ENCODE measurements around the gene SUMO3.

The SUMO3 gene

DNA sequence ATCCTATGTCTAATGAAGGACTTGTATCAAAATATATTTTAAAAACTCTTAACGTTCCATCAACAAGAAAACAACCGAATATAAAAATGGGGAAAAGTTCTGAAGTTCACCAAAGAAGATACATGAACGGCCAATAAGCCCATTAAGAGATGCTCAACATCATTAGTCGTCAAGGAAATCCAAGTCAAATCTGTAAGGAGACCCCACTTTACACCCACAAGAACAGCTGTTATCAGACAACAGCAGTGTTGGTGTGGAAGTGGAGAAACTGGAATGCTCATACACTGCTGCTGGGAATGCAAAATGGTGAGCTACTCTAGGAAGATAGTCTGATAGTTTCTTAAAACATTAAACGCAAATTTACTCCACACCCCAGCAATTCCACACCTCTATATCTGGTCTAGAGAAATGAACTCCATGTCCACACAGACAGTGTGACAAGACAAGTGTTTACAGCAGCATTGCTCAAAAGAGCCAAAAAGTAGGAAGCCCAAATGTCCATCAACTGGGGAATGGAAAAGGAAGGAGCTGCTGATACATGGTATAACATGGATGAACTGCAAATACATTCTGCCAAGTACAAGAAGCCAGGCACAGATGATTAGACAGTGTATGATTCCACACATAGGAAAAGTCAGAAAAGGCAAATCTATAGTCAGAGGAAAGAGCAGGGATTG is 34.7 kb downstream of the SUMO3 start:
- in situ Hi-C loops (cut with MboI; ENCODE audit: low sequenced_read_pairs) = loop anchor here (25.0 kb wide), 1 partner anchor 271 kb away; no protein-coding TSS in a partner anchor

DNA sequence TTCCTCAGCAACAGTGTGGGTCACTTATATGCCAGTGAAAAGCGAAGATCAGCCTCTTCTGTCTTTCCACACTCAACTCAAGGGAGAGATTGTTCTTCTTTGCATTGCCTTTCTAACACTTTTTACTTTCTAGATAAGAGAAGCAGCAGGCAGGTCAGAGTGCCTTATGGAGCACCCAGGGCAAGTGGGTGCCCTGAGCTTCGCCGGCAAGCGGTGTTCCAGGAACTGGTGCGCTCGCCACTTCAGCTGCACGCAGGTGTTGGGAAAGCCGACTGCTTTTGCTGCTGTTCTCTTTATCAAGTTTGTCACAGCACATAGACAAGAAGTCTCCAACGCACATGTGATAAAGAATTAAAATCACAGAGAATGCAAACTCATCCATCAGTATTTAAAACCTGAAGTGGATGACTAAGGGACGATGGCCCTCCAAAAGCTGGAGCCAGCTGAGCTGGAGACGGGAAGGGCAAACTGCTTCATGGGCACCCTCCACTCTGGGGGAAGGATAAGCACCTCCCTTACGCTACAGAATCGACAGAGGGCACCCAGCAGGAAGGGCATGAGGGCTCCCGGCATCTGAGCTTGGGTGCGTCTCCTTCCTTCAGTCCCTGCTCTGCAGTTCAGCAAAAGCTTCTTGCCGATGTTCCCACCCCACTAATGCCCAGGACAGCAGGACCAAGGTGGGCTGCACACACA is 36.9 kb downstream of the SUMO3 start:
- in situ Hi-C loops (cut with MboI; ENCODE audit: low sequenced_read_pairs) = loop anchor here (25.0 kb wide), 1 partner anchor 269 kb away; no protein-coding TSS in a partner anchor

DNA sequence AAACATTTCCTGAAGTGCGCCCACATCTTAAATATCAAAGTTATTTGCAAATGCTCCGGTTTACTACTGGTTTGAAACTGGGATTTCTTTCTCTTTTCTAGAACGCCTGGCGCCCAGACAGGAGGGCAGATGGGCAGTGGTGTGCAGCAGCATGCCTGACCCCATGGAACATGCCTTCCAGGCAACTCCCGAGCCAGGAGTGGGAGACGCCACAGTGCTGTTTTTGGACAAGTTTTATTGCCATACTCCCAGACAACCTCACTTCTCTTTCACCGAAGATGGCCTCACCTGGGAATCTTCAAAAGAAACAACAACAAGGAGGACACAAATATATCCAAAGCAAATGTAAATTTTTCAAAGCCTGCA is 37.7 kb downstream of the SUMO3 start:
- in situ Hi-C loops (cut with MboI; ENCODE audit: low sequenced_read_pairs) = loop anchor here (25.0 kb wide), 1 partner anchor 268 kb away; no protein-coding TSS in a partner anchor

DNA sequence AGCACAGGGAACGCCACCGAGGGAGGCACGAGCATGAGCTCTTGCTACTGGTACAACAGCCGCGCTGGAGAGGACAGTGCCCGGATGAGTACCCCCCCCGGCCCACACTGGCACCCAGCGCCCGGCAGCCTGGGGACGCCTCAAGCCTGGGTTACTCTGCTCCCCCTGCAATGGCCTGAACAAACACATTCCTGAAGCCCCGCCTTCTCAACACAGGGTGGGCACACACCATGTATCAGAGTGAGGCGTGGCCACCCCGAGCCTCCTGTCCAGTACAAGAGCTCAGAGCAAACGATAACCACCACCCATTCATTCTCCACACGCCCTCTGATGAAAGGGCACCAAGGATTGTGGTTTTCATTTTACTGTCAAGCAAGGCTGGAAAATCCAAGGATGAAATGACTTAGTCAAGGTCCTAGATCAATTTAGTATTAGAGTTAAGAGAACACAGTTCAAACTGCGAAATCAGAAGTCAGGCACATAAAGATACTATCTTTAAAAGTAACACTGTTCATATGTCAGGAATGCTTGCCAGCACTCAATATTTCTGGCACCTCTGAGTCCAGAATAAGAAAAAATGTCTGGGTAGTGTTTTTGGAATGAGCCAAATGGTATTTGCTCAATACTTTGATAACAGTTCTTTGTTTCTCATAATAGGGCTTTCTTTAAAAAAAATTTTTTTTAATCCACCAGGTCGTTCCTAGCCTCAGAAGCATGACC is 38.3 kb downstream of the SUMO3 start:
- in situ Hi-C loops (cut with MboI; ENCODE audit: low sequenced_read_pairs) = loop anchor here (25.0 kb wide), 1 partner anchor 267 kb away; no protein-coding TSS in a partner anchor

DNA sequence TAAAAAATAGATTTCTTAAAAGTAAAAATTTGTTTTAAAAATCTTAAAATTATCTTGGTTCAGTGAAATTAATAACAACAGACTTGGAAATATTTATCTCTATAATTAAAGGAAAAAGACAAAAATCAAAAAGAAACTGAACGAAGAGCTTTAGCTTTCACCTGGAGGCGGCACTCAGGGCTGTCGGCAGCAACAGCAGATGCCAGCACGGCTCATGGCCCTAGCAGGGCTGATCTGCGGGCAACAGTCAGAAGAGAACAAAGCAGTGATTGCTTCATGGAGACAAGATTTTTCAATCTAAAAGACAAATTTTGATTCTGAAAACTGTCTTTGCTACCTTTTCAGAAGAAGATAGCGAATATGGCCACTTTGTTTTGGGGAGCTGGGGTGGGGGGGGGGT is 38.9 kb downstream of the SUMO3 start:
- in situ Hi-C loops (cut with MboI; ENCODE audit: low sequenced_read_pairs) = loop anchor here (25.0 kb wide), 1 partner anchor 267 kb away; no protein-coding TSS in a partner anchor

DNA sequence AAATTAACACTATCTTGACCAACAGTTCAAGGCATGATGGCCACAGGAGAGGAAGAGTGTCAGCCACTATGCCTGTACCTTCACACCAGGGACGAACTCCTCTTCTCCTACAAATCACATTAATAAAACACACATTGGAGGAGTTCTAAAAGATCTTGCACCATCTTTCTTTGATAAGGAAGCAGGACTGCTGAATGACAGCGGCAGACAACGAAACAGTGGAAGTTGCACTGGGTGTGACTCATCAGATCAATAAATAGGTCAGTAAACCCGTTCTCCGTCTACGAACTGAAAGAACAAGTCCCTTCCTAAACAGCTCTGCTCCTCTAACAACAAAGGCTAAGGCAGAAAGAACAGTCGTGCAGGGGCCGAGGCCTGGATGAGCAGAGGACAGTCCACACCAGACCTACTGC is 39.4 kb downstream of the SUMO3 start:
- in situ Hi-C loops (cut with MboI; ENCODE audit: low sequenced_read_pairs) = loop anchor here (25.0 kb wide), 1 partner anchor 266 kb away; no protein-coding TSS in a partner anchor

DNA sequence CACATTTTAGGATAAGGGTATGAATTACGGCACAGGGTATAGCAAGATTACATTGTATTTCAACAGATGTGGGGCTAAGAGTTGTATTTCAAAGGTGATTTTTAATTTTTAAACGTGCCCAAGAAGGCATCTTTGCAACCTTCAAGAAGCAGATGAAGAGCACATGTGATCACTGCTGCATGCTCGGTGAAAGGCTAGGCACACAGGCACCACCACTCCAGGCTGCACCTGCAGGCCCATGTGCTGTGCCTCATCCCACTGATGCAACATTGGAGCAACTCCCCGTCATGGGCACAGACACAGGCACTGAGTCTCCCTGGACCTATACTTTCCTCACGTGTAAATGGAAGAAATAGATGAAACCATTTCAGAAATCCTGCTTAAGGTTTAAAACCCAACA is 39.8 kb downstream of the SUMO3 start:
- in situ Hi-C loops (cut with MboI; ENCODE audit: low sequenced_read_pairs) = loop anchor here (25.0 kb wide), 1 partner anchor 266 kb away; no protein-coding TSS in a partner anchor

DNA sequence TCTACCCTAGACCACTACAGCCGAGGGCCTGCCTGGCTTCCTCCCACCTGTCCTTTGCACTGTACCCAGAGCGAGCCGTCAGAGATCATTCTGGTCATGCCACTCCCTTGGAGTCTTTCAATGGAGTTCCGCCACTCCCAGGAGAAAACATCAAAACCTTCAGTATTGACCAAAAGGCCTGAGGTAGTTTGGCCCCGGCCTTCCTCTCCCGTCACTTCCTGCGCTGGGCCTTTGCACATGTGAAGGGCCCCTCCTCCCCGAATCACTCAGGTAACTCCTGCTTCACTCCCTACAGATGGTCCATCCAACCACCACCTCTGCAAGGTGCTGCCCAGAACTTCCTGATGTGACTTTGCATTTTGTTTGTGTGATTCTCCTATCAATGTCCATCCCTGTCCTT is 42.9 kb downstream of the SUMO3 start:
- in situ Hi-C loops (cut with MboI; ENCODE audit: low sequenced_read_pairs) = loop anchor here (25.0 kb wide), 1 partner anchor 263 kb away; no protein-coding TSS in a partner anchor

DNA sequence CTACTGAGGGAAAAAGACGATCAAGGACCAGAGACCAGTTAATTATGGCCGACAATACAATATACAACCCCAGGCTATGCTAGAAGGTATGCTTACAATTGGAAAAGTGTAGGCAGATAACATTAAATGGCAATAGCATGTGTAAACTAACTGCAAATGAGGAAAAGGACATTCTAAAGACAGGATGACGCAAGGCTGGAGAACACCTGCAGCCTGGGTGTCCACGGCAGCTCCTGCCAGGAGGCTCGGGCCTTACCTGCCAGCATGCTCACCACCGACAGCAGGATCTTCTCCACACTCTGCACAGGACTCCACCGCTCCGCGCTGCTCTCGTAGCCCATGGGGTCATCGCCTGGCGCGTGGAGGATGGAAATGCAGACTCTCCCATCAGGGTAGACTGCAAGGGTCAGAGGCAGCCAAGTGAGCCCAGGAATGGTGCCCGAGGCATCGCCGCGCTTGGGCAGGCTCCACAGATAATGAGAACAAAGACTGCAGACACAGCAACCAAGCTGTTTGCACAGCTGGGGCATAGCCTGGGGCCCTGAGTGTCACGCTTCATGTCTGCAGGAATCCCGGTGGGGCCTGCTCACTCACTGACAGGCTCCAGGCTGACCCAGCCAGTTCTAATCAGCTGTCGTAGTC is 44.5 kb downstream of the SUMO3 start:
- in situ Hi-C loops (cut with MboI; ENCODE audit: low sequenced_read_pairs) = no loop called here

DNA sequence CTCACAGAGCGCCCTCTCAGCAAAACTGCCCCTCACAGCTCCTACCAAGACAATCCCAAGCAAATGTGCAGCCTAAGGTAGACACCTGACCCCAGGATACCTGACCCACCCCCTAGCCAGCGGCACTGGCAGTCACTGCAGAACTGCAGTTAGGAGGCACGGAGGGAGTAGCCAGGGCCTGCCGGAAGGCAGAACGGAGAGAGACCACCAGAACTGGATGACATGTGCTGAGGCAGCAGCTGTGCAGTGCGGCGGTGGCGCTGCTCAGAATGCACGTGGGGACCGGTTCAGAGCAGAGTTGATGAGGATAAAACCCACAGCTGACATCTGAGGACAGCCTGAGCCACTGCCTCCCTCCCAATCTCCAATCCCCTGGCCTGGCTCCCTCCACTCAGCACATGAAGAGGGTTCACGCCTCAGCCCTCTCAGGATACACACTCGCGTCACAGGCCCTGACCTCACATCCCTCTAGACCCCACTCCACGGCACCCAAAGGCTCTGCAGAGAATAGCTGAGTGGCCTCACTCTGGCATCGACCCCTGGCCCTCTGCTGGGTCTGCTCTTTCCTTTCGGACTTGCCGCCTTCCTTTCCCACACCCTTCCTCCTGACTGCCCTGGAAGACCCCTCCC is 45.9 kb downstream of the SUMO3 start:
- in situ Hi-C loops (cut with MboI; ENCODE audit: low sequenced_read_pairs) = no loop called here

DNA sequence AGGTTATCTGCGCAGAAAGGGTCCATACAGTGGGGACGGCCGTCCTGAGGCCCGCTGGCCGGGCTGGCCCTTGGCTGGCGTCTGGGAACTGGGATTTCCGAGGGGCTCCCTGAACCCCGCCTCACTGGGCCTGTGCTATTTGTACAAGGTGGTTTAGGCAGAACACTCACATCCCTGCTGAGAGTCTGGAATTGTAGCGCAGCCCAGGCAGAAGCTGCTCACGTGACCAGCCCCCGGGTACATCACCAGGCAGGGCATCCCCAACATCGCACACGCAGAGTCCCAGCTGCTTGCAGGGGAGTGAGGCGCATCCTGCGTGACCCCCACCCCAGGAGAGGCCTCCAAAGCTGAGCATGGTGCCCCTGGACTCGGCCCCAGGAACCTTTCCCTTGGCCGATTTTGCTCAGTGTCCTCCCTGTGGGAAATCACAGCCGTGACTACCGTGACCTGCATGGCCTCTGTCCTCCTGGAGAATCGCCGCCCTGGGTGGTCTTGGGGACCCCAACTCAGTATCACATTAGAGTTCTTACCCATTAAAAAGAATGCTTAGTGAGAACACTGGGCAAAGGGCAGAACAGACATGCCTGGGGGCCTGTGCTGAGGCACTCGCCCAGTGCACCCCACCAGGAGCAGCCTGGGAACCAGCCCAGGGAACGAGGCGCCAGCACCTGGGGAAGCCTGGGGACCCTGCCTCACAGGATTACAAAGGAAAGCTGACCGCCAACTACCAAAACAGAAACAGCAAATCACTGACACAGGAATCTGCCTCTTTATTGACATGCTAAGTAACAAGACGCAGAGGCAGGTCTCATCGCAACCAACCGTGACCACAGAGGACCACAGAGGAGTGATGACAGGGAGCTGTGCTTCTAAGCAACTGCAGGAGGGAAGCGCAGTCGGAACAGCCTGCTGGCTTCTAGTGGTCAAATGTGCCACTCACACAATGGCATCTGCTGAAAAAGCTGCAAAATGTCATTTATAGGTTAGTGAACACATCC is 49.7 kb downstream of the SUMO3 start:
- in situ Hi-C loops (cut with MboI; ENCODE audit: low sequenced_read_pairs) = no loop called here

DNA sequence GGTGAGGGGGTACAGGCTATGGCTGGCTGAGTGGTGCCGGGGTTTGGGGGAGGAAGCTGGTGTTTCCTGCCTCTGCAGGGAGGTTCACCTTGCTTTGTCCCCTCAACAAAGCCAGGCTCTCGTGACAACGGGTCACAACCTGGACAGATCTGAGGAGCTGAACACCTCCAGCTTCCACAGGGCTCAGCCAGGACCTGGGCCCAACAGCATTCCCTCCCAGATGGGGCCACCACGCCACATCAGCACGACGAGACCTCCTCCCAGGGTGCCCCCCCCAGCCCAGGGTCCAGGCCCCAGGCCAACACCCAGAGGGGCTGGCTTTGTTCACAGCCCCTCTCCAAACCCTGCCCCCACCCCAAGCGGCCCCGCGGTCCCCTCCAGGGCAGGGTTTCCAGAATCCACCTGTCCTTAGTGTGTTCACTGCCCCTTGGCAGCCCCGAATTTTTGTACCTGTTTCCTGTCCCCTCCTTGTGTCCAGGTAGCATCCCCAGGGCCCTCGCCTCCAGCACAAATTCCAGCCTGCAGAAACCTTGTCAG is 51.0 kb downstream of the SUMO3 start:
- in situ Hi-C loops (cut with MboI; ENCODE audit: low sequenced_read_pairs) = no loop called here

DNA sequence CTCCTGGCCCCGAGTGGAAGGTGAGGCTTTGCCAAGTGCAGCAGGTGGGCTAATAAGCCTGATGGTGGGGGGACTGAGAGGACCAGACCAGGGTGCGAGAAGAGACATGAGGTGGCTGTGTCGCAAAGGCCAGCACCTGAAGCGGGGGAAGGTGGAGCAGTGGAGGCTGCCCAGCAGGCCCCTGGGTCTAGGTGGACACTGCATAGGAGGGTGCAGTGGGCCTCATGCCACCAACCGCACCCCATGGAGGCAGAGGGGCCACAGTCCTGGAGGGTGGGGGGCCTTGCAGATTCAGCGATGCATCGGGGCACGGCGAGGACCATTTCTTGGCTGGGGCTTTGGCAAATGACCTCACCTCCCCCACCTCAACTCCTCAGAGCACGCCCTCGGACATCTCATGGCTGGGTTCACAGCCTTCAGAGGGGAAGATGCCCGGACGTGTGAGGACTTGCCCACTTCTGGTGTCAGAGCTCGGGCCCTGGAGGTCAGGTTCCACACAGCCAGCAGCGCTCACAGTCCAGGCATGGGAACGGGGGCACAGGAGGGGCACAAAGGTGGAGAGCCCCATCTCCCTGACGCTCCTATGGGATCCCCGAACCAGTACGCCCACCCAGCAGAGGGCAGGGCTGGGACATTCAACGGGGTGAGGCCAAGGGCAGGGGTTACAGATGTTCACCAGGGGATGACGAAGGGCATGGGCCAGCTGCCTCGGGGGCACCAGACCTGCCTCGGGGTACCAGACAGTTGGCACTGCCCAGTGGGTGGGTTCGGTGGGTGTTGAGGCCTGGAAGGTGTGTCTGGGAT is 51.6 kb downstream of the SUMO3 start:
- in situ Hi-C loops (cut with MboI; ENCODE audit: low sequenced_read_pairs) = no loop called here

DNA sequence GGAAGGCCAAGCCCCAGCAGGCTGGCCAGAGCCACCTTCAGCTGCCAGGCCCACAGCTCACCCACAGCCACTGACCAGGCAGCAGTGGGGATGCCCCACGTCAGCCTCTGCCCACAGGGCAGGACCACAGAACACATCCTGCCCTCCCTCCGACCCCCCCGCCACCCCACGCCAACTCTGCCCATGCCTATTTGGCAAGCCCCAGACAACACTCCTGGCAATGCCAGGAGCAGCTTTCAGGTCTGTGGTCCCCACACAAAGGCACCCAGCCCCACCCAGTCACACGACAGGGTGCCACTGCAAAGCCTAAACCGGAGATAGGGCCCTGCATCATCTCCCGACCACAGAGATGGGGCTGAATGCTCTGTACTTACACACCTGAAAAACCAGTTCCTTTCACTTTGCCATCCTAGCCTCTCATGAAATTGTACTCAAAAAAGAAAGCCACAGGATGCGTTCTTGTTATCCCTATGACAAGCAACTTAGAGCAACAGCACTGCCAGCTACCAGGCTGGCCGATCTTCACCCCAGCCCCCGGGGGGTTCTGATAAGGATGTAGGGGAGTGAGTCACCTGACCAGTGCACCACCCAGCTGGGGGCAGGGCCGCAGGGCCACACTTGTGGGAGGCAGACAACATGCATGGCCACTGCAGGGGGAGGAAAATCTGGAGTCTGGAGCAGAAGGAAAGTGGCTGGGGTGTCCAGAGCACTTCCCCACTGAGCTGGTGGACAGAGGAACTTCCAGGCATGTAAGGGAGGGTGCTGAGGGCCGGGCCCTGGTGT is 52.4 kb downstream of the SUMO3 start:
- in situ Hi-C loops (cut with MboI; ENCODE audit: low sequenced_read_pairs) = no loop called here

DNA sequence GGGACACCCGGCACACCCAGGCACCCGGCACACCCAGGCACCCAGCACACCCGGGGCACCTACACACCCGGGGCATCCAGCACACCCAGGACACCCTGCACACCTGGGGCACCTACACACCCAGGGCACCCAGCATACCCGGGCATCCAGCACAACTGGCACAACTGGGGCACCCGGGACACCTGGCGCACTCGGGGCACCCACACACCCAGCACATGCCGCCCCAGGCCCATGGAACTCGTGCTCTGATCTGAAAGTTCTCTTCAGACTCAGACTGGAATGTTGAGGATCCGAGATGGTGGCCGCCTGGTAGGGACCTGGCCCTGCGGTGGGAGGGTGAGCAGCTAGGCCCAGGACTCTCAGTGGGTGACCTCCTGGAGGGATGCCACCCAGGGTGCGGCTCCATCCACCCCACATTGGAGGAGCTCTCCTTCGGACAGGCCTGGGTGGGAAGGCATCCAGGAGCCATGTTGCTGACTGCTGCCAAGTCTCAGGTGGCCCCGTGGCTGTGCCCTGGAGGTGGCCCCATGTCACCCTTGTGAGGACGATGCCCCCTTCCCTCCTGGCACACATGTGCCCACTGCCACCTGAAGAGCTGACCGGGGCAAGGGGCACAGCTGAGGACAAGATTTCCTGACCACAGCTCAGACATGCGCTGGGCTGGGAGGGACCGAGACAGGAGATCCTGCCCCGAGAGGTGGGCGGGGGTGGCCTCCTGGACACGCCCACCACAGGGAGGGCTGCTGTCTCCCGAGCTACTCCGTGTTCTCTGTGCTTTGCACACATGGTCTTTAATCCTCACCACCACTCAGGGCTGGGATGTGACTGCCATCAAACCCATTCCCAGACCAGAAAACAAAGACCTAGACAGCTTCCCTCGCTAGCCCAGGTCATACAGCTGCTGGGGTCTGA is 53.3 kb downstream of the SUMO3 start:
- in situ Hi-C loops (cut with MboI; ENCODE audit: low sequenced_read_pairs) = no loop called here
